HCT116 (cell line): ENCODE data around the gene SGSM2. TPM values are rescaled to one million over a fixed set of nuclear protein-coding genes. Genes with fewer than 3 reads are reported as not detected.

ENCODE experiments used
- ATAC-seq: fragments of 200-7000 bp; cut with Tn5 transposase; 2 replicates; pipeline ENCODE4 v1.9.1; 2020; ENCODE audit warnings: mild to moderate bottlenecking, moderate library complexity
- BruUV-seq: library from RNA; stranded (reverse); fragments of 400-500 nt; replicated peaks from 2 replicates; lab custom pipeline; 2021; lab: Mats Ljungman, UMichigan
- CTCF ChIA-PET: fragments of 300-600 bp; sonication (Branson Sonifier 250); formaldehyde crosslinking; loops from one replicate; lab custom pipeline; 2021; ENCODE audit warnings: antibody characterized with exemption; lab: Charles Lee
- POLR2A ChIA-PET: fragments of 300-600, 350-600 bp; sonication (Branson Sonifier 250); formaldehyde crosslinking; loops from one replicate; lab custom pipeline; 2021; ENCODE audit warnings: antibody characterized with exemption; lab: Charles Lee
- RAD21 ChIA-PET, 2 experiments: fragments of 300-600 bp; sonication (Branson Sonifier 250); formaldehyde crosslinking; loops; one replicate each; lab custom pipeline; 2023; ENCODE audit warnings: low total read pairs in 2 of 2; ENCODE audit not compliant: uncharacterized antibody in 2 of 2, unreplicated experiment in 2 of 2, low non-redundant PET in 1 of 2; lab: Charles Lee
- DNase-seq: peaks from one replicate; pipeline ENCODE4 v3.0.0-alpha.2; 2010; ENCODE audit warnings: low read depth, low spot score
- H2AFZ ChIP-seq: fragments of 200-600 bp; shearing (Covaris generic), sonication (generic); 2 replicates; pipeline ENCODE4 v1.6.1; 2017; ENCODE audit warnings: low read depth, mixed run types, mixed read lengths, antibody characterized with exemption, low read length; ENCODE audit not compliant: poor library complexity, severe bottlenecking
- H3K27ac ChIP-seq: 2 replicates; pipeline ENCODE4 v1.5.1; 2012; ENCODE audit warnings: low read depth, low read length
- H3K27me3 ChIP-seq: fragments of 200-600 bp; sonication (generic); 2 replicates; pipeline ENCODE4 v1.6.1; 2016; ENCODE audit warnings: mixed run types, low read length, mixed read lengths; ENCODE audit not compliant: insufficient read depth
- H3K36me3 ChIP-seq, 2 experiments: fragments of 200-500 bp in 1 of 2; fragments of 200-600 bp in 1 of 2; sonication (Bioruptor generic) in 1 of 2; sonication (generic) in 1 of 2; 2 replicates each; pipeline versions ENCODE4 v1.5.1 to v1.6.1; 2014 to 2016; ENCODE audit warnings: low read length in 2 of 2, inconsistent platforms in 1 of 2, mixed read lengths in 1 of 2, mixed run types in 1 of 2; ENCODE audit not compliant: insufficient read depth in 2 of 2, control insufficient read depth in 1 of 2
- H3K4me1 ChIP-seq, 2 experiments: fragments of 200-600 bp in 1 of 2; sonication (generic) in 1 of 2; 2 replicates each; pipeline versions ENCODE4 v1.5.1 to v1.6.1; 2012 to 2017; ENCODE audit warnings: low read length in 2 of 2, inconsistent platforms in 1 of 2, mild to moderate bottlenecking in 1 of 2, mixed read lengths in 1 of 2, mixed run types in 1 of 2, moderate library complexity in 1 of 2; ENCODE audit not compliant: insufficient read depth in 2 of 2, control insufficient read depth in 1 of 2
- H3K4me2 ChIP-seq: fragments of 200-600 bp; sonication (generic); 2 replicates; pipeline ENCODE4 v1.6.1; 2017; ENCODE audit warnings: mixed run types, low read length, mixed read lengths
- H3K4me3 ChIP-seq, 2 experiments: fragments of 200-600 bp in 1 of 2; sonication (generic) in 1 of 2; replicated peaks in 1 of 2; 2 replicates each; pipeline ENCODE4 v1.5.1; 2011 to 2016; ENCODE audit warnings: low read length in 2 of 2, control low read depth in 1 of 2, low read depth in 1 of 2, mild to moderate bottlenecking in 1 of 2, mixed read lengths in 1 of 2, mixed run types in 1 of 2
- H3K79me2 ChIP-seq: fragments of 200-600 bp; sonication (generic); 2 replicates; pipeline ENCODE4 v1.6.1; 2017; ENCODE audit warnings: mild to moderate bottlenecking, mixed run types, low read length, moderate library complexity, mixed read lengths; ENCODE audit not compliant: insufficient read depth
- H3K9ac ChIP-seq: fragments of 200-600 bp; sonication (generic); 2 replicates; pipeline ENCODE4 v1.6.1; 2016; ENCODE audit warnings: low read length, mixed read lengths
- H3K9me2 ChIP-seq: fragments of 200-600 bp; sonication (generic), shearing (Covaris generic); 2 replicates; pipeline ENCODE4 v1.6.1; 2017; ENCODE audit warnings: mixed run types, mild to moderate bottlenecking, moderate library complexity; ENCODE audit not compliant: insufficient read depth
- H3K9me3 ChIP-seq, 2 experiments: fragments of 200-500 bp in 1 of 2; fragments of 200-600 bp in 1 of 2; sonication (Bioruptor generic) in 1 of 2; sonication (generic) in 1 of 2; 2 replicates each; pipeline ENCODE4 v1.6.1; 2014 to 2017; ENCODE audit warnings: low read length in 2 of 2, mixed read lengths in 2 of 2, inconsistent platforms in 1 of 2, low read depth in 1 of 2, mild to moderate bottlenecking in 1 of 2, mixed run types in 1 of 2, moderate library complexity in 1 of 2; ENCODE audit not compliant: control insufficient read depth in 1 of 2, insufficient read depth in 1 of 2
- H4K20me1 ChIP-seq: fragments of 200-600 bp; sonication (generic), shearing (Covaris generic); 2 replicates; pipeline ENCODE4 v1.6.1; 2017; ENCODE audit warnings: mixed run types, mild to moderate bottlenecking, moderate library complexity; ENCODE audit not compliant: insufficient read depth
- CBX3 ChIP-seq: IDR thresholded peaks from 2 replicates; pipeline ENCODE4 v1.6.1; 2012; ENCODE audit warnings: low read depth
- CEBPB ChIP-seq: IDR thresholded peaks from 2 replicates; pipeline ENCODE4 v1.6.1; 2012; ENCODE audit warnings: low read depth
- ELF1 ChIP-seq: IDR thresholded peaks from 2 replicates; pipeline ENCODE4 v1.6.1; 2012; ENCODE audit warnings: low read depth, borderline replicate concordance
- EZH2 ChIP-seq: fragments of 200-600 bp; sonication (generic); IDR thresholded peaks from 2 replicates; pipeline ENCODE4 v1.6.1; 2017; ENCODE audit warnings: antibody characterized with exemption, mixed run types
- EZH2phosphoT487 ChIP-seq: fragments of 200-600 bp; IDR thresholded peaks from 2 replicates; pipeline ENCODE4 v1.6.1; 2018; ENCODE audit warnings: antibody characterized with exemption, borderline replicate concordance
- FOSL1 ChIP-seq: IDR thresholded peaks from 2 replicates; pipeline ENCODE4 v1.6.1; 2012; ENCODE audit warnings: low read depth
- POLR2A ChIP-seq: IDR thresholded peaks from 2 replicates; pipeline ENCODE4 v1.7.0; 2011; ENCODE audit warnings: borderline replicate concordance; ENCODE audit not compliant: insufficient read depth, insufficient read length; ENCODE audit errors: extremely low read depth
- POLR2AphosphoS5 ChIP-seq: IDR thresholded peaks from 2 replicates; pipeline ENCODE4 v1.6.1; 2011; ENCODE audit warnings: mild to moderate bottlenecking, low read depth, low read length, moderate library complexity
- SIN3A ChIP-seq: IDR thresholded peaks from 2 replicates; pipeline ENCODE4 v1.6.1; 2012; ENCODE audit warnings: low read depth
- SP1 ChIP-seq: IDR thresholded peaks from 2 replicates; pipeline ENCODE4 v1.6.1; 2012; ENCODE audit warnings: low read depth
- SRF ChIP-seq: IDR thresholded peaks from 2 replicates; pipeline ENCODE4 v1.6.1; 2012; ENCODE audit warnings: low read depth
- YY1 ChIP-seq: IDR thresholded peaks from 2 replicates; pipeline ENCODE4 v1.6.1; 2011; ENCODE audit warnings: low read length, low read depth, moderate library complexity, mild to moderate bottlenecking; ENCODE audit not compliant: insufficient replicate concordance; ENCODE audit errors: extremely low read depth
- ZNF274 ChIP-seq: fragments of 200-500 bp; sonication (Bioruptor generic); IDR thresholded peaks from 2 replicates; pipeline ENCODE4 v1.6.1; 2014; ENCODE audit warnings: mild to moderate bottlenecking, low read depth, low read length, inconsistent platforms
- intact Hi-C: fragments of 100-400 bp; cut with micrococcal nuclease; formaldehyde crosslinking; loops from 2 replicates; pipeline ENCODE4 v1.10.0; 2022
- total RNA-seq: library from RNA; stranded (reverse); gene quantifications from one replicate; pipeline ENCODE4 v1.2.1, GENCODE V29; 2021; ENCODE audit not compliant: unreplicated experiment
- TF ChIP-seq, protein P1 (sequence below): IDR thresholded peaks from 2 replicates; pipeline ENCODE4 v1.6.1; 2011; ENCODE audit warnings: mild to moderate bottlenecking, low read length, moderate library complexity; ENCODE audit not compliant: insufficient replicate concordance; ENCODE audit errors: extremely low read depth
- TF ChIP-seq, protein P2 (sequence below): IDR thresholded peaks from 2 replicates; pipeline ENCODE4 v1.6.1; 2012
- TF ChIP-seq, protein P3 (sequence below), 3 experiments: fragments of 200-600 bp in 1 of 3; sonication (generic) in 1 of 3; IDR thresholded peaks in 2 of 3; conservative IDR thresholded peaks in 1 of 3; 2 replicates each; pipeline ENCODE4 v1.5.1; 2012 to 2017; ENCODE audit warnings: low read depth in 2 of 3, low read length in 2 of 3, antibody characterized with exemption in 1 of 3, borderline replicate concordance in 1 of 3, control low read depth in 1 of 3, mild to moderate bottlenecking in 1 of 3, mixed read lengths in 1 of 3, mixed run types in 1 of 3, moderate library complexity in 1 of 3; ENCODE audit not compliant: insufficient read depth in 1 of 3
- TF ChIP-seq, protein P4 (sequence below): IDR thresholded peaks from 2 replicates; pipeline ENCODE4 v1.6.1; 2012

The SGSM2 gene
- total RNA-seq, 1 experiment from 2014 or later, result 68.1 TPM

DNA sequence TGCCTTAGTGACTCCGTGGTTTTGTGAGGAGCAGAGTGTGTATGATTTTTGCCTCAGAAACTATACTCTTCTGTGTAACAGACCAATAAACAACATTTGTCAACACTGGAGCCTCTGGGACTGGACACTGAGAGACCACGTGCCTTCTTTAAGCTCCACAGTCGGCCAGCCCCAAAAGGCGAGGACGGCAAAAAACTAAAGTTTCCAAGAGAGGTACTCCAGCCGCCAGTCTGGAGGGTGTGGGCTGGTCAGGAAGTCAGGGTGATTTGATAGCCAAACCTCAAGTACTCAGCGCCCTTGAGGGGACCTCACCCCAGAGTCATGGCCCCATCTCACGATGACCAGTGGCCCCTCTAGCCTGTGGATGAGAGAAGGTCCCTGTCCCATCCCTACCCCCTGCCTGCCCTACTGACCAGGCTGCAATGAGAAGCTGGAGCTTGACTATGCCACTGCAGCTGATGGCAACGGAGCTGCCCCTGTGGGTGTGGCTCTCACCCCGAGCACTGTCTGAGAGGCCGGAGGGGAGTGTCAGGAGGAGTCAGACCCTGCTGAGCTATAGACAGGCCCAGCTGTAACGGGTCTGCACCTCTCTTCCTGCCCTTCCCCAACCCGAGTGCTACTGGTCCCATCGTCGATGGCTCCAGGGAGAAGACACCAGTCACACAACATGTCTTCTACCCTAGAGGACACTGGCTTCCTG, 43.8 kb downstream of the SGSM2 start (continued):
- TF ChIP-seq, protein P1, sequence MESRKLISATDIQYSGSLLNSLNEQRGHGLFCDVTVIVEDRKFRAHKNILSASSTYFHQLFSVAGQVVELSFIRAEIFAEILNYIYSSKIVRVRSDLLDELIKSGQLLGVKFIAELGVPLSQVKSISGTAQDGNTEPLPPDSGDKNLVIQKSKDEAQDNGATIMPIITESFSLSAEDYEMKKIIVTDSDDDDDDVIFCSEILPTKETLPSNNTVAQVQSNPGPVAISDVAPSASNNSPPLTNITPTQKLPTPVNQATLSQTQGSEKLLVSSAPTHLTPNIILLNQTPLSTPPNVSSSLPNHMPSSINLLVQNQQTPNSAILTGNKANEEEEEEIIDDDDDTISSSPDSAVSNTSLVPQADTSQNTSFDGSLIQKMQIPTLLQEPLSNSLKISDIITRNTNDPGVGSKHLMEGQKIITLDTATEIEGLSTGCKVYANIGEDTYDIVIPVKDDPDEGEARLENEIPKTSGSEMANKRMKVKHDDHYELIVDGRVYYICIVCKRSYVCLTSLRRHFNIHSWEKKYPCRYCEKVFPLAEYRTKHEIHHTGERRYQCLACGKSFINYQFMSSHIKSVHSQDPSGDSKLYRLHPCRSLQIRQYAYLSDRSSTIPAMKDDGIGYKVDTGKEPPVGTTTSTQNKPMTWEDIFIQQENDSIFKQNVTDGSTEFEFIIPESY, result no peak
- TF ChIP-seq CEBPB, result no peak
- TF ChIP-seq YY1, result no peak
- TF ChIP-seq, protein P2, sequence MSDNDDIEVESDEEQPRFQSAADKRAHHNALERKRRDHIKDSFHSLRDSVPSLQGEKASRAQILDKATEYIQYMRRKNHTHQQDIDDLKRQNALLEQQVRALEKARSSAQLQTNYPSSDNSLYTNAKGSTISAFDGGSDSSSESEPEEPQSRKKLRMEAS, result no peak
- TF ChIP-seq POLR2A, result no peak
- no peak for TF ChIP-seq FOSL1
- TF ChIP-seq, all 23 proteins: peak for 0

DNA sequence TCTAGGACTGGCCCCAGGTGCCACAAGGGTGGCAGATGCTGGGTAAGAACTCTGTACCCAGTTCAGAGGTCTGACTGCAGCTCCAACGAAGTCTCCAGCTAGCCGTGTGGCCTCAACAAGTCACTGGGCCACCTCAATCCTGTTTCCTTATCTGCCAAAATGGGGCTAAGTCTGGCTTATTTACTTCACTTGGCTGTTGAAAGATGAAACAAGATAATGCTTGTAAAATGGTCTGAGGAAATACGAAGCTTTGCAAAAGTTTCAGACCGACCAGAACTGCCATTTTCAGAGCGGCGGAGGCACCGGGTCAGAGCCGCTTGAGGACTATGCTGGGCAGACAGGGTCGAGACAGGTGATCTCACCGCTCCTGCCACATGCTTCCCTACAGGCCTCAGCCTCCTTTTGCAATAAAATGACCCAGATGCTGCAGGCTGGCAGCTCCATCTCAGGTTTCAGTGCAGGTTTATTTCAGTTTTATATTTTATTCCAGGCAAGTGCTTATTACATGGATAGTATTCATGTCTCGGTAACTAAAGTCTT, 46.4 kb downstream of the SGSM2 start:
- ATAC-seq, result no peak
- CTCF ChIA-PET, result interaction anchor here (0.7 to 6.3 kb wide), 11 partner anchors 9 to 341 kb away, joined by 3 to 351 read pairs (median 6); partner anchors contain the start of gene TSR1
- TF ChIP-seq EZH2phosphoT487 (no peak), POLR2A (no peak), ZNF274 (no peak), ELF1 (no peak), POLR2AphosphoS5 (no peak), CBX3 (no peak), EZH2 (no peak), SIN3A (no peak), SRF (no peak), SP1 (no peak)
- TF ChIP-seq, protein P3, sequence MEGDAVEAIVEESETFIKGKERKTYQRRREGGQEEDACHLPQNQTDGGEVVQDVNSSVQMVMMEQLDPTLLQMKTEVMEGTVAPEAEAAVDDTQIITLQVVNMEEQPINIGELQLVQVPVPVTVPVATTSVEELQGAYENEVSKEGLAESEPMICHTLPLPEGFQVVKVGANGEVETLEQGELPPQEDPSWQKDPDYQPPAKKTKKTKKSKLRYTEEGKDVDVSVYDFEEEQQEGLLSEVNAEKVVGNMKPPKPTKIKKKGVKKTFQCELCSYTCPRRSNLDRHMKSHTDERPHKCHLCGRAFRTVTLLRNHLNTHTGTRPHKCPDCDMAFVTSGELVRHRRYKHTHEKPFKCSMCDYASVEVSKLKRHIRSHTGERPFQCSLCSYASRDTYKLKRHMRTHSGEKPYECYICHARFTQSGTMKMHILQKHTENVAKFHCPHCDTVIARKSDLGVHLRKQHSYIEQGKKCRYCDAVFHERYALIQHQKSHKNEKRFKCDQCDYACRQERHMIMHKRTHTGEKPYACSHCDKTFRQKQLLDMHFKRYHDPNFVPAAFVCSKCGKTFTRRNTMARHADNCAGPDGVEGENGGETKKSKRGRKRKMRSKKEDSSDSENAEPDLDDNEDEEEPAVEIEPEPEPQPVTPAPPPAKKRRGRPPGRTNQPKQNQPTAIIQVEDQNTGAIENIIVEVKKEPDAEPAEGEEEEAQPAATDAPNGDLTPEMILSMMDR (IDR thresholded peaks at IDR 0.05 in 2 of 3, conservative IDR thresholded peaks at IDR 0.05 in 1 of 3; ENCODE audit: borderline replicate concordance in 1 of 3, insufficient read depth in 1 of 3, low read depth in 2 of 3, low read length in 2 of 3), result no peak
- TF ChIP-seq, protein P4, sequence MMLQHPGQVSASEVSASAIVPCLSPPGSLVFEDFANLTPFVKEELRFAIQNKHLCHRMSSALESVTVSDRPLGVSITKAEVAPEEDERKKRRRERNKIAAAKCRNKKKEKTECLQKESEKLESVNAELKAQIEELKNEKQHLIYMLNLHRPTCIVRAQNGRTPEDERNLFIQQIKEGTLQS, result no peak
- BruUV-seq, result no TSS peak
- Histone ChIP-seq H3K36me3 (peaks cover 0 to 3% of the 10 kb centered on the region in 2 experiments; a peak in 2 of 4 replicates), H2AFZ (no peak overlapping the region), H3K27ac (peak overlapping the region; percentile 29), H3K27me3 (no peaks in the 10 kb centered on the region), H3K9ac (no peak overlapping the region), H3K4me1 (peaks cover 0 to 8% of the 10 kb centered on the region in 2 experiments; a peak in 1 of 4 replicates), H3K79me2 (no peaks in the 10 kb centered on the region), H4K20me1 (no peaks in the 10 kb centered on the region), H3K4me3 (no peak overlapping the region), H3K4me2 (no peak overlapping the region), H3K9me2 (no peaks in the 10 kb centered on the region), H3K9me3 (no peaks in the 10 kb centered on the region)
- RAD21 ChIA-PET, result interaction anchor here (1.6 to 2.7 kb wide), 3 partner anchors 23 to 33 kb away, joined by 6 to 40 read pairs (median 33); no protein-coding TSS in a partner anchor
- intact Hi-C loops, result no loop called here
- DNase-seq, result no peak
- POLR2A ChIA-PET, result interaction anchor here (1.1 to 2.1 kb wide), 5 partner anchors 9 to 32 kb away, joined by 3 to 18 read pairs (median 7); no protein-coding TSS in a partner anchor
